Duodenal mucosa (tissue), 2 donors: ENCODE data around the gene STXBP5L.
"Not testable (repeated sequence)": the region's sequence is repeated elsewhere in the genome, so short reads cannot be mapped to it uniquely, and the experiment has no call there.

Source experiments
- H3K27ac ChIP-seq: one replicate; pipeline ENCODE4 v1.7.0; 2013; ENCODE audit warnings: low read depth, low read length
- H3K27me3 ChIP-seq, 2 donors: one replicate each; pipeline ENCODE4 v1.7.0; 2013; ENCODE audit warnings: low read length in 2 of 2, control low read depth in 1 of 2; ENCODE audit not compliant: insufficient read depth in 2 of 2, control insufficient read depth in 1 of 2
- H3K36me3 ChIP-seq, 2 donors: one replicate each; pipeline ENCODE4 v1.7.0; 2013; ENCODE audit warnings: low read length in 2 of 2, control low read depth in 1 of 2; ENCODE audit not compliant: insufficient read depth in 2 of 2, control insufficient read depth in 1 of 2
- H3K4me1 ChIP-seq, 2 donors: one replicate each; pipeline ENCODE4 v1.7.0; 2013; ENCODE audit warnings: low read length in 2 of 2, control low read depth in 1 of 2; ENCODE audit not compliant: insufficient read depth in 2 of 2, control insufficient read depth in 1 of 2
- H3K4me3 ChIP-seq, 2 donors: one replicate each; pipeline ENCODE4 v1.7.0; 2013; ENCODE audit warnings: low read length in 2 of 2, low read depth in 1 of 2
- H3K9ac ChIP-seq, 2 donors: one replicate each; pipeline ENCODE4 v1.7.0; 2013; ENCODE audit warnings: low read length in 2 of 2, low read depth in 1 of 2
- H3K9me3 ChIP-seq, 2 donors: one replicate each; pipeline ENCODE4 v1.7.0; 2013; ENCODE audit warnings: low read length in 2 of 2, control low read depth in 1 of 2; ENCODE audit not compliant: control insufficient read depth in 1 of 2

The STXBP5L gene

GRCh38 chr3:121443456-121443855, 535.5 kb downstream of the STXBP5L start:
- H3K27me3 ChIP-seq = no peaks in the 10 kb centered on the region
- no peak overlapping the region for H3K27ac ChIP-seq
- H3K4me3 ChIP-seq = no peak overlapping the region
- H3K36me3 ChIP-seq = no peaks in the 10 kb centered on the region
- H3K9me3 ChIP-seq = no peaks in the 10 kb centered on the region
- no peak overlapping the region for H3K9ac ChIP-seq
- H3K4me1 ChIP-seq = no peaks in the 10 kb centered on the region

GRCh38 chr3:121451752-121452151, 543.7 kb downstream of the STXBP5L start:
- H3K27me3 ChIP-seq, H3K9me3 ChIP-seq, H3K27ac ChIP-seq, H3K9ac ChIP-seq, H3K4me3 ChIP-seq, H3K4me1 ChIP-seq, H3K36me3 ChIP-seq: not testable (repeated sequence)

GRCh38 chr3:121462565-121462964, 554.6 kb downstream of the STXBP5L start:
- H3K27me3 ChIP-seq = no peaks in the 10 kb centered on the region
- no peak overlapping the region for H3K27ac ChIP-seq
- no peaks in the 10 kb centered on the region for H3K9me3 ChIP-seq

DNA sequence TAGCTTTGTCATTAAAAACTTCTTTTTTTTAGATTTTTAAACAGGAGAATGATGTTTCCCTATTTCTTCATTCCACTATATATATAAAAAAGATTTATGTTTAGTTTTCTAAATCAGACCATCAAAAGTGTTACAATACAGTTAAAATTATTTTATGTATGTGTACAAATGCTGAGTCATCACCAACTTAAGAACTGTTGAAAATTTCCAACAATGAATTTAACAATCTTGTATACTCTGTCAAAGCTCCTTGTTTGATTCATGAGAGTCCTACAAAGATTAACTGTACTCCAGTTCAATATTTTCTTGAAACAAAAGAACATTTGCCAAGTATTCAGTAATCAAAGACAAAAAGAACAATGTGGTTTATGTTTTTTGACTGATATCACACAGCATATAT, 555.7 kb downstream of the STXBP5L start:
- peaks cover 5% of the 10 kb centered on the region in 2 donors for H3K36me3 ChIP-seq
- no peaks in the 10 kb centered on the region for H3K27me3 ChIP-seq
- H3K4me3 ChIP-seq = no peak overlapping the region
- H3K9me3 ChIP-seq = no peaks in the 10 kb centered on the region
- no peak overlapping the region for H3K9ac ChIP-seq
- no peaks in the 10 kb centered on the region for H3K4me1 ChIP-seq
- H3K27ac ChIP-seq = no peak overlapping the region

More at GRCh38 chr3:121462565-121462964, 554.6 kb downstream of the STXBP5L start:
- Histone ChIP-seq H3K36me3 (peaks cover 5 to 6% of the 10 kb centered on the region in 2 donors), H3K9ac (no peak overlapping the region), H3K4me1 (no peaks in the 10 kb centered on the region), H3K4me3 (no peak overlapping the region)

DNA sequence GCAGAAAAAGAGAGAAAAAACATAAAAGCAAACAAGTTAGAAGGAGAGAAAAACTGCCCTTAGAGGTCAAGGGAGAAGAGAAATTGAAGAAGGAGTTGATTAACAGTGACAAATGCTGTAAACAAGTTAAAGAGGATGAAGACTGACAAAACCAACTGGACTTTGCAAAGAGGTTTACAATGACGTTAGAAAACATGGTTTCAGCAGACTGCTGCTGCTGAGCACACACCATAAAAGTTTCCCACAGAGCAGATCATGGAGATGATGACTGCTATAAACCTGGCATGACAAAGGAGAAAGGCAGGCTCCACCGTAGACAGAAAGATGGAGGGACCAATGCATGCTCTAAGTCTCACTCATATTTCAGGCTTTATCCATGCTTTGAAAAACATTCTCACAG, 559.1 kb downstream of the STXBP5L start:
- Histone ChIP-seq H3K9me3 (no peaks in the 10 kb centered on the region), H3K27me3 (no peaks in the 10 kb centered on the region), H3K4me3 (no peak overlapping the region), H3K4me1 (no peaks in the 10 kb centered on the region), H3K36me3 (peaks cover 0 to 5% of the 10 kb centered on the region in 2 donors), H3K9ac (no peak overlapping the region), H3K27ac (no peak overlapping the region)

DNA sequence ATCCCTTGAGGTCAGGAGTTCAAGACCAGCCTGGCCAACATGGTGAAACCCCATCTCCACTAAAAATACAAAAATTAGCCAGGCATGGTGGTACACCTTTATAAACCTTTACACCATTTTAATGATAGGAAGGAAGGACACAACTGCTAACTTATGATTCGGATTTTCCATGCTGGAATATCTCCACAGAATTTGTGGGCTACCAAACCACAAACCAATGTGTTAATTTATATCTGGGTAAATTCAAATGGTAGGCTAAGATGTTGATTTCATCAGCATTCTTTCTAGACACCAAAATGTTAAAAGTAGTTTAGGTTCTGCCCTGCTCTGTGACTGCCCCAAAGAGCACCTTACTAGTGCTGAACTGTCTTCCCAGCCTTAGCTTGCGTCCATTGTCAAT, 565.0 kb downstream of the STXBP5L start:
- Histone ChIP-seq H3K27ac (no peak overlapping the region), H3K4me3 (no peak overlapping the region), H3K4me1 (no peaks in the 10 kb centered on the region), H3K36me3 (peaks cover 0 to 6% of the 10 kb centered on the region in 2 donors), H3K9ac (no peak overlapping the region), H3K9me3 (no peaks in the 10 kb centered on the region), H3K27me3 (no peaks in the 10 kb centered on the region)
